Loucy (cell line): Measurements from ENCODE around the gene ADAMTS2.

Source experiments
- H2AFZ ChIP-seq: fragments of 200-600 bp; sonication (generic); 2 replicates; pipeline ENCODE4 v1.6.0; 2016; ENCODE audit warnings: antibody characterized with exemption, mild to moderate bottlenecking, low read length, moderate library complexity
- H3F3A ChIP-seq: fragments of 200-600 bp; 2 replicates; pipeline ENCODE4 v1.6.0; 2016; ENCODE audit warnings: antibody characterized with exemption, low read depth, mild to moderate bottlenecking
- H3K27me3 ChIP-seq: fragments of 200-600 bp; sonication (generic); 2 replicates; pipeline ENCODE4 v1.6.1; 2014; ENCODE audit warnings: low read length, mild to moderate bottlenecking; ENCODE audit not compliant: insufficient read depth, poor library complexity, severe bottlenecking
- H3K36me3 ChIP-seq: fragments of 200-600 bp; sonication (generic); 2 replicates; pipeline ENCODE4 v1.6.1; 2016; ENCODE audit warnings: low read length; ENCODE audit not compliant: insufficient read depth
- H3K4me1 ChIP-seq: fragments of 200-600 bp; sonication (generic); 2 replicates; pipeline ENCODE4 v1.5.1; 2014; ENCODE audit warnings: low read length, mild to moderate bottlenecking; ENCODE audit not compliant: insufficient read depth, poor library complexity, severe bottlenecking
- H3K4me2 ChIP-seq: fragments of 200-600 bp; sonication (generic); 2 replicates; pipeline ENCODE4 v1.6.0; 2014; ENCODE audit warnings: antibody characterized with exemption, low read length, low read depth, mild to moderate bottlenecking; ENCODE audit not compliant: poor library complexity, severe bottlenecking
- H3K4me3 ChIP-seq: fragments of 200-600 bp; sonication (generic); 2 replicates; pipeline ENCODE4 v1.5.1; 2014; ENCODE audit warnings: low read length, mild to moderate bottlenecking, mixed read lengths; ENCODE audit not compliant: poor library complexity, severe bottlenecking
- H3K79me2 ChIP-seq: fragments of 200-600 bp; sonication (generic); 2 replicates; pipeline ENCODE4 v1.6.1; 2014; ENCODE audit warnings: low read length; ENCODE audit not compliant: insufficient read depth
- H3K9ac ChIP-seq: fragments of 200-600 bp; sonication (generic); 2 replicates; pipeline ENCODE4 v1.6.0; 2014; ENCODE audit warnings: mild to moderate bottlenecking, low read depth, low read length, moderate library complexity; ENCODE audit not compliant: poor library complexity, severe bottlenecking
- H3K9me2 ChIP-seq: fragments of 200-600 bp; sonication (generic); replicated peaks from 2 replicates; pipeline ENCODE4 v1.6.1; 2016; ENCODE audit warnings: low read depth, low read length, mixed read lengths
- H3K9me3 ChIP-seq: fragments of 200-600 bp; sonication (generic); 2 replicates; pipeline ENCODE4 v1.6.1; 2014; ENCODE audit warnings: mild to moderate bottlenecking, antibody characterized with exemption, low read length, low read depth; ENCODE audit not compliant: insufficient read depth
- H4K20me1 ChIP-seq: fragments of 200-600 bp; sonication (generic); 2 replicates; pipeline ENCODE4 v1.6.0; 2014; ENCODE audit warnings: antibody characterized with exemption, low read length, mild to moderate bottlenecking; ENCODE audit not compliant: insufficient read depth, poor library complexity, severe bottlenecking
- EZH2phosphoT487 ChIP-seq: fragments of 200-600 bp; IDR thresholded peaks from 2 replicates; pipeline ENCODE4 v1.6.1; 2018; ENCODE audit warnings: antibody characterized with exemption, mild to moderate bottlenecking, moderate library complexity, borderline replicate concordance
- TF ChIP-seq, protein P1 (sequence below): fragments of 200-600 bp; sonication (generic); conservative IDR thresholded peaks from 2 replicates; pipeline ENCODE4 v1.5.1; 2014; ENCODE audit warnings: mild to moderate bottlenecking, antibody characterized with exemption, low read length

The ADAMTS2 gene

DNA sequence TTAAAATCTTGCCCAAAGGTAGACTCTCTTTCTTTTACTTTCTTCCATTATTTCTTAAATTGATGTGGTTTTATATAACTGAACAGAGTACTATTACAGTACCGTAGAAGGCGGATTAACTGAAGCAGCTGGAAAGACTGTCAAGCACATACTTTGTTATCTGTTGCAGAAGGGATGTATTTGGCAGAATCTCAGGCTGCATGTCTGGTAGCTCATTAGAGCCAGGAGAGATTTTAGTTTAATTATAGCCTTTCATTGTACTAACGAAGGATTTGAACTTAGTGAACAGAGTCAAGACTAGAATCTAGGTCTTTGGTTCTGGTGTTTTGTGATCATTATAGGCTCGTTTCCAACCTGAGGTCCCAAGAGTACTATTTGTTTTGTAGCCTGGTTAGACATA, 264.5 kb downstream of the ADAMTS2 start:
- Histone ChIP-seq H4K20me1 (no peaks in the 10 kb centered on the region), H3K9ac (no peak overlapping the region), H3K9me3 (no peaks in the 10 kb centered on the region; the same call in 1 of the 2 replicates), H3K79me2 (no peaks in the 10 kb centered on the region), H3K36me3 (no peaks in the 10 kb centered on the region), H3K4me3 (no peak overlapping the region), H3K9me2 (no peaks in the 10 kb centered on the region), H3K4me1 (no peaks in the 10 kb centered on the region), H3K27me3 (no peaks in the 10 kb centered on the region), H3F3A (no peaks in the 10 kb centered on the region), H3K4me2 (no peak overlapping the region), H2AFZ (no peak overlapping the region)
- no peak for TF ChIP-seq EZH2phosphoT487
- TF ChIP-seq, protein P1, sequence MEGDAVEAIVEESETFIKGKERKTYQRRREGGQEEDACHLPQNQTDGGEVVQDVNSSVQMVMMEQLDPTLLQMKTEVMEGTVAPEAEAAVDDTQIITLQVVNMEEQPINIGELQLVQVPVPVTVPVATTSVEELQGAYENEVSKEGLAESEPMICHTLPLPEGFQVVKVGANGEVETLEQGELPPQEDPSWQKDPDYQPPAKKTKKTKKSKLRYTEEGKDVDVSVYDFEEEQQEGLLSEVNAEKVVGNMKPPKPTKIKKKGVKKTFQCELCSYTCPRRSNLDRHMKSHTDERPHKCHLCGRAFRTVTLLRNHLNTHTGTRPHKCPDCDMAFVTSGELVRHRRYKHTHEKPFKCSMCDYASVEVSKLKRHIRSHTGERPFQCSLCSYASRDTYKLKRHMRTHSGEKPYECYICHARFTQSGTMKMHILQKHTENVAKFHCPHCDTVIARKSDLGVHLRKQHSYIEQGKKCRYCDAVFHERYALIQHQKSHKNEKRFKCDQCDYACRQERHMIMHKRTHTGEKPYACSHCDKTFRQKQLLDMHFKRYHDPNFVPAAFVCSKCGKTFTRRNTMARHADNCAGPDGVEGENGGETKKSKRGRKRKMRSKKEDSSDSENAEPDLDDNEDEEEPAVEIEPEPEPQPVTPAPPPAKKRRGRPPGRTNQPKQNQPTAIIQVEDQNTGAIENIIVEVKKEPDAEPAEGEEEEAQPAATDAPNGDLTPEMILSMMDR = no peak

DNA sequence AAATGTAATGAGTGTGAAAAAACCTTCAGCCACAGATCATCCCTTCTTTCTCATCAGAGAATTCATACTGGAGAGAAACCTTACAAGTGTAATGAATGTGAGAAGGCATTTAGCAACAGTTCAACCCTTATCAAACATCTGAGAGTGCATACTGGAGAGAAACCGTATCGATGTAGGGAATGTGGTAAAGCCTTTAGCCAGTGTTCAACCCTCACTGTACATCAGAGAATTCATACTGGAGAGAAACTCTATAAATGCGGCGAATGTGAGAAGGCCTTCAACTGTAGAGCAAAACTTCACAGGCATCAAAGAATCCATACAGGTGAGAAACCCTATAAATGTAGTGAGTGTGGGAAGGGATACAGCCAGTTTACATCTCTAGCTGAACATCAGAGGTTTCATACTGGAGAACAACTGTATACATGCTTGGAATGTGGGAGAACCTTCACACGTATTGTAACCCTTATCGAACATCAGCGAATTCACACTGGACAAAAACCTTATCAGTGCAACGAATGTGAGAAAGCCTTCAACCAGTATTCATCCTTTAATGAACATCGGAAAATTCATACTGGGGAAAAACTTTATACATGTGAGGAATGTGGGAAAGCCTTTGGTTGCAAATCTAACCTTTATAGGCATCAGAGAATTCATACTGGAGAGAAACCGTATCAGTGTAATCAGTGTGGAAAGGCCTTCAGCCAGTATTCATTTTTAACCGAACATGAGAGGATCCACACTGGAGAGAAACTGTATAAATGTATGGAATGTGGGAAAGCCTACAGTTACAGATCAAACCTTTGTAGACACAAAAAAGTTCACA, 265.9 kb downstream of the ADAMTS2 start:
- Histone ChIP-seq H3K9me2 (no peaks in the 10 kb centered on the region), H3K36me3 (no peaks in the 10 kb centered on the region), H3K4me3 (no peak overlapping the region), H3K4me2 (no peak overlapping the region), H3K79me2 (no peaks in the 10 kb centered on the region), H4K20me1 (no peaks in the 10 kb centered on the region), H3K9ac (no peak overlapping the region), H3F3A (no peaks in the 10 kb centered on the region), H3K4me1 (no peaks in the 10 kb centered on the region), H3K9me3 (no peaks in the 10 kb centered on the region; the same call in 1 of the 2 replicates), H2AFZ (no peak overlapping the region), H3K27me3 (no peaks in the 10 kb centered on the region)
- TF ChIP-seq EZH2phosphoT487 = no peak
- TF ChIP-seq, protein P1 = no peak

DNA sequence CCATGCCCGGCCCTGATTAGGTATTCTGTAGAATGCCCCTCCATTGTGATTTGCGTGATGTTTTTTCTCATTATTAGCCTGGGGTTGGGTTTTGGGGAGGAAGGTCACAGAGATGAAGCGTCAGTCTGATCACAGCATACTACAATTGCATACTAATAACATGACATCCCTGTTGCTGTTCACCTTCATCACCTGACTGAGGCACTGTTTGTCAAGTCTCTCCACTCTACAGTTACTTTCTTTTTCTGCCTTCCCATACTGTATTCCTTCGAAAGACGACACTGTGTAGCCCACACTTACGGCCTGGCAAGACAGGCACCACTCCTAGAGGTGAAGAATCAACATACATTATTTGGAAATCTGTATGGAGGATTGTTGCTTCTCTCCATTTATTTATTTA, 279.6 kb downstream of the ADAMTS2 start:
- H4K20me1 ChIP-seq = no peaks in the 10 kb centered on the region

More for the DNA sequence above, 279.6 kb downstream of the ADAMTS2 start:
- H3K4me2 ChIP-seq = no peak overlapping the region
- H3K4me1 ChIP-seq = no peaks in the 10 kb centered on the region
- no peaks in the 10 kb centered on the region for H3K9me2 ChIP-seq
- H3K9me3 ChIP-seq = no peaks in the 10 kb centered on the region
- H3K4me3 ChIP-seq = no peak overlapping the region
- H2AFZ ChIP-seq = no peak overlapping the region
- H3K79me2 ChIP-seq = no peaks in the 10 kb centered on the region
- H3K27me3 ChIP-seq = no peaks in the 10 kb centered on the region
- TF ChIP-seq EZH2phosphoT487 = no peak
- TF ChIP-seq, protein P1 = no peak
- no peaks in the 10 kb centered on the region for H3K36me3 ChIP-seq
- no peaks in the 10 kb centered on the region for H3F3A ChIP-seq
- no peak overlapping the region for H3K9ac ChIP-seq
